Activated T-cell treated with anti-CD3 and anti-CD28 coated beads for 4 hours (primary cell): ENCODE measurements around the gene YY1.
"Not testable (repeated sequence)": the region's sequence is repeated elsewhere in the genome, so short reads cannot be mapped to it uniquely, and the experiment has no call there.

Experiments
- DNase-seq: peaks from one replicate; pipeline ENCODE4 v3.0.0-alpha.2; 2020

Gene YY1

DNA sequence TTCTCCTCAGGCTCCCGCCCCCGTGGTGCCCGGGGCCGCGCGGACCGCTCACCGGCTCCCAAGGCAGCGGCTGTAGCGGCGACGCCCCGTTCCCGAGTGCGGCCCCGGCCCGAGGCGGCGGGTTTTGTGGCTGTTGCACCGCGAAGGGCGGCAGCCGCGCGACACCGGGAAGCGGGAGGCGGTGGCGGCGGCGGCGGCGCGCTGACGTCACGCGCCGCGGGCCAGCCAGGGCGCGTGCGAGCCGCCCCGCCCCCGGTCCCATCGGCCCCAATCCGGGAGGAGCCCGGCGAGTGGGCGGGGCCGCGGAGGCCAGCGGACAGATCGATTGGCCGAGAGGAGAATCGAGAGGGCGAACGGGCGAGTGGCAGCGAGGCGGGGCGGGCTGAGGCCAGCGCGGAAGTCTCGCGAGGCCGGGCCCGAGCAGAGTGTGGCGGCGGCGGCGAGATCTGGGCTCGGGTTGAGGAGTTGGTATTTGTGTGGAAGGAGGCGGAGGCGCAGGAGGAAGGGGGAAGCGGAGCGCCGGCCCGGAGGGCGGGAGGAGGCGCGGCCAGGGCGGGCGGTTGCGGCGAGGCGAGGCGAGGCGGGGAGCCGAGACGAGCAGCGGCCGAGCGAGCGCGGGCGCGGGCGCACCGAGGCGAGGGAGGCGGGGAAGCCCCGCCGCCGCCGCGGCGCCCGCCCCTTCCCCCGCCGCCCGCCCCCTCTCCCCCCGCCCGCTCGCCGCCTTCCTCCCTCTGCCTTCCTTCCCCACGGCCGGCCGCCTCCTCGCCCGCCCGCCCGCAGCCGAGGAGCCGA, at the start of gene YY1:
Gene YY1, plus strand, starts transcription at position 726 of the 792 bp plus-strand sequence. CDS start 101 bp downstream, outside the sequence.
- peak; percentile 99 for DNase-seq

DNA sequence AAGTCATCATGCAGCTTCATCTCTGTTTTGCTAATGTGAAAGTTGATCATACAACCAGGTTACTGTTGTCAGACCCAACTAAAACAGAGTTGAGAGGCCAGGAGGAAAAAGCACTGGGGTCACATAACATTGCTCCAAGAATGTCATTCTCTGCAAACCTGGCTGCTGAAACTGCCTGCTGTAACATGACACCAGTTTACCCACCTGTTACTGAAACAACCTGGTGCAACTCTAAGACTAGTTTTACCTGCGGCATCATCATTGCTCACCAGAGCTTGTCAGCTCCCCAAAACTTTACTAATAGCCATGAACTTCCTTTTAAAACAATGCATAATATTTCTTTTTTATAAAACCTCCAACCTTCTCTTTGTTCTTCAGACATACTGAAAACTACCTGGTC, 48.8 kb upstream of the YY1 start:
- no peak for DNase-seq

DNA sequence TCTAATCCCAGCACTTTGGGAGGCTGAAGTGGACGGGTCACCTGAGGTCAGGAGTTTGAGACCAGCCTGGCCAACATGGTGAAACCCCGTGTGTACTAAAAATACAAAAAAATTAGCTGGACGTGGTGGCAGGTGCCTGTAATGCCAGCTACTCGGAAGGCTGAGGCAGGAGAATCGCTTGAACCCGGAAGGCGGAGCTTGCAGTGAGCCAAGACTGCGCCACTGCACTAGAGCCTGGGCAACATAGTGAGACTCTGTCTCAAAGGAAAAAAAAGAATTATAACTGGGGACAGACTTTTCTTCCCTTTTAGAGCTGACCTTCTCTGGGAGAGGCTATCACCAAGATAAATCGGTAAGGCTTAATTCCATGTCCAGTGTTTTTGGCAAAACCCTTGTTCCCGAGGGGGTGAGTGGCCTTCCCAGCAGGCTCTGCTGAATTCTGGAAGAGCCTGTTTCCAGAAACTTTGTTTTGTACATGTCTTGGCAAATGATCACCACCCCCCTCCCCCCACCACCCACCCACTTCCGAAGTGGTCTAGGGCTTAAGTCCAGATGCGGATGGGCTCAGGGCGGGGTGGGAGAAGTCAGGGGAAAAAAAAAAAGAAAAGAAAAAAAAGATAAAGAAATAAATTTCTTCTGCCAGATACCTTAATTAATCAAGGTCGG, 47.2 kb upstream of the YY1 start:
- no peak for DNase-seq

- no peak for DNase-seq
Observed at GRCh38 chr14:100192250-100192671, 46.7 kb upstream of the YY1 start.

- DNase-seq = peak; percentile 98
Observed at GRCh38 chr14:100192672-100193416, 46.1 kb upstream of the YY1 start.

DNA sequence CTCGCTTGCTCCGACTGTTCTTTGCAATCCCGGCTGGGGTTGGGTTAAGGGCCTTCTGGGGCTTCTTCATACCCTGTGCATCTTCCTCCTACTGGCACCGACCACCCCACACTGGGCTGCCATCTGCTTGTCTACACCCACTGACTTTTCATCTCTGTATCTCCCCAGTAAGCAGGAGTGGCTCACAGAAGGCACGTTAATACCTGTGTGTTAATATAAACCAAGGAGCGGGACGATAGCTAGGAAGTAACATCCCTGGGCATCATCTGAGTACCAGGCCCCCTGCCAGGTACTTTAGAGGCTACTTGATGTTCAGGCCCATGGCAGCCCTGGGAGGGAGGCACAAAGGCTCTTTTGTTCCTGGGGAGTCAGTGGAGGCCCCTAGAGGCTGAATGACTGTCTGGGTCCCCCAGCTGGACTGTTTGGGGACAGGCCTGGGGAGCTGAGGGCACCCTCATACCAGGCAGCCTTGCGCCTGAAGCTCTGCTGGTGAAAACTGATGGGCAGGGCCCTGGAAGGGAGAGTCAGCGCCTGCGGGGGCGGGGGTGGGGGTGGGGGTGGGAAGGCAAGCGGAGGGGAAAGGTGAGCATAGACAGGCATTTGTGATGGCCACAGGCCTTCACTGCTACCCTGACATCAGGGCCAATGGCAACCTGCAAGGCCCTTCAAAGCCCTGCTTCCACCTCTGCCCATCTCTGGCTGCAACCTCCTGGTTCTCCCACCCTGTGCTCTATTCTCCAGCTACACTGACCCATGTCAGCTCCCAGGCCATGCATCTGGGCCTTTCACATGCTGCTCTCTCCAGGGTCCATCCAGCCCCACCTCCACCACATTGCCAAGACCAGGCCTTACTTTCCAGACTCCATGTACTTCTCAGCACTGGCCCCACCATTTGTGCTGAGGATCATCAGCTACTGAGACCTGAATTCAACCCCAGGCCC, 45.3 kb upstream of the YY1 start:
- no peak for DNase-seq

- DNase-seq = no peak
Observed at GRCh38 chr14:100199240-100199860, 39.6 kb upstream of the YY1 start.

- no peak for DNase-seq
Observed at GRCh38 chr14:100200311-100200710, 38.6 kb upstream of the YY1 start.

- no peak for DNase-seq
Observed at GRCh38 chr14:100201701-100202100, 37.2 kb upstream of the YY1 start.

DNA sequence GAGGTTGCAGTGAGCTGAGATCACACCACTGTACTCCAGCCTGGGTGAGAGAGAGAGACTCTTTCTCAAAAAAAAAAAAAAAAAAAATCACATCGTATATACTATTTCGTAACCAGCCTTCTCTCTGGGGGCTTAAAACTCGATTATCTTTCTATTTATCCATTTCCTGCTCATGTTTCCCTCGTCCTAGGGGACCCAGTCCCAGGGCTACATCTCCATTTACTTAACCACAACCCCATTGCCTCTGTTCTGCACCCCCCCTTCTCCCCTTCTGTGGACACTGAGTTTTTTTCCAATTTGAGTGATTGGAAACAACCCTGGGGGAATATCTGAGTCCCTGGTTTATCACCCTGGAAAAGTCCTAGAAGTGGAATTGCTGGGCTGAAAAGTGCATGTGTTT, 36.2 kb upstream of the YY1 start:
- no peak for DNase-seq

DNA sequence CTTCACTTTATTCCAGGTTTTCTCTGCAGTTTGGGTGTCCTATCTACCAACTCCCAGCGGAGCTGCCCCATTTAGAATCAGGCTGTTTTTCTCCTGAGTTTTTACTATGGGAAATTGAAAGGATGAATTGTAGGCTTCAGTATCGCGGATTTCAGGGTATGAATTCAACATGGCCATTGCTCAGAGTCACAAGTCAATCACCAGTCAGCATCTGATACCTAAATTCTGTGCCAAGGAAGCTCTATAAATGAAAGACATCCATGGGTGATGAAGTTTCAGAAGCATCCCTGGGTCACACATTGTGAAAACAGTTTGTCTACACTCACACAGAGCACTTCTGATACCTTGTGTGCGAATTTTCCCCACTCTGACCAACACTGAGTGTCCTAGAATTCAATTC, 35.8 kb upstream of the YY1 start:
- DNase-seq = no peak

GRCh38 chr14:100203962-100204834, 34.7 kb upstream of the YY1 start:
- DNase-seq = no peak

DNA sequence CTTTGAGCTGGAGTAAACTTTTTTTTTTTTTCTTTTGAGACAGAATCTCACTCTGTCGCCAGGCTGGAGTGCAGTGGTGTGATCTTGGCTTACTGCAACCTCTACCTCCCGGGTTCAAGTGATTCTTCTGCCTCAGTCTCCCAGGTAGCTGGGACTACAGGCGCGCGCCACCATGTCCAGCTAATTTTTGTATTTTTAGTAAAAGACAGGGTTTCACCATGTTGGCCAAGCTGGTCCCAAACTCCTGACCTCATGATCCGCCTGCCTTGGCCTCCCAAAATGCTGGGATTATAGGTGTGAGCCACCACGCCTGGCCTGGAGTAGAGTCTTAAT, 34.1 kb upstream of the YY1 start:
- not testable (repeated sequence) for DNase-seq

GRCh38 chr14:100207588-100207987, 31.4 kb upstream of the YY1 start:
- DNase-seq = not testable (repeated sequence)

- DNase-seq = not testable (repeated sequence)
Observed at GRCh38 chr14:100208136-100208535, 30.8 kb upstream of the YY1 start.

DNA sequence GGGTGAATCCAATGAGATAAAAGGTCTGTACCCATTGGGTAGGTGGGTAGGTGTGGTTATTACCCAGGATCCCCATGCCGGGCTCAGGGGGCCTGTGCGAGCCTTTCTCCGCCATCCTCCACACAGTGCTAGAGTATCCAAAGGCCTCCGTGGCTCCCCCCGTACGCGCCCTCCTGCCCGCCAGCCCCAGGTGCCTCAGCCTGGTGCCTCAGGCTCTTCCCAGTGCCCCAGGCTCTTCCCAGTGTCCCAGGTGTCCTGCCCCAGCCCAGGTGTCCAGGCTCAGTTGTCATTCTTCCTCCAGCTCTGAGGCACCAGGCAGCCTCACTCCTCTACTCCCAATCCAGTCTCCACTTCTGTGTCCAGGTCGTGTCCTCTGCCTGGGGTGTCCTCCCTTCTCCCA, 27.6 kb upstream of the YY1 start:
- DNase-seq = no peak

- DNase-seq = no peak
Observed at GRCh38 chr14:100211893-100212292, 27.1 kb upstream of the YY1 start.

GRCh38 chr14:100212476-100213333, 26.2 kb upstream of the YY1 start:
- no peak for DNase-seq

DNA sequence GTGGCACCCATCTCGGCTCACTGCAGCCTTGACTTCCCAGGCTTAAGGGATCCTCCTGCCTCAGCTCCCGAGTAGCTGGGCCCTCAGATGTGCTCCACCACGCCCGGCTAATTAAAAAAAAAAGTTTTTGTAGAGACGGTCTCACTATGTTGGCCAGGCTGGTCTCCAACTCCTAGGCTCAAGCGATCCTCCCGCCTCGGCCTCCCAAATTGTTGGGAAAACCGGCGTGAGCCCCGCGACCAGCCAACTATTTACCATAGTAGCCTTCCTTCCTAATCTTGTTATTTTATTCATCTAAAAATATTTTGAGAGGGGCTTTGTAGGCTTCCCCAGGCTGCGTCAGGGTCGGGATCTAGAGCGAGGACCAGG, 25.4 kb upstream of the YY1 start:
- DNase-seq = no peak
